Measurements from ENCODE around the gene UPF1. TPM values are rescaled to one million over a fixed set of nuclear protein-coding genes. Genes with fewer than 3 reads are reported as not detected.

UPF1 gene
- total RNA-seq, 1 experiment from 2014 or later: 121 TPM

DNA sequence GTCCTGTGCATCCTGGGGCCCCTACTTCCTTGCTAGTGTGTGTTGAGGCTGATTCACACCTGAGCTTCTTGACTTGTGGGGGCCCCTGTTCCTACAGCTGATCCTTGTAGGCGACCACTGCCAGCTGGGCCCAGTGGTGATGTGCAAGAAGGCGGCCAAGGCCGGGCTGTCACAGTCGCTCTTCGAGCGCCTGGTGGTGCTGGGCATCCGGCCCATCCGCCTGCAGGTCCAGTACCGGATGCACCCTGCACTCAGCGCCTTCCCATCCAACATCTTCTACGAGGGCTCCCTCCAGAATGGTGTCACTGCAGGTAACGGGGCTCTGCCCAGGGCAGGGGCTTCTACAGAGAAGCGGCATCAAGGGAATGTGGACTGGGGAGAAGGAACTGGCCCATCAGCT is 25.5 kb downstream of the UPF1 start:
- DNase-seq (ENCODE audit: low read depth): no peak

DNA sequence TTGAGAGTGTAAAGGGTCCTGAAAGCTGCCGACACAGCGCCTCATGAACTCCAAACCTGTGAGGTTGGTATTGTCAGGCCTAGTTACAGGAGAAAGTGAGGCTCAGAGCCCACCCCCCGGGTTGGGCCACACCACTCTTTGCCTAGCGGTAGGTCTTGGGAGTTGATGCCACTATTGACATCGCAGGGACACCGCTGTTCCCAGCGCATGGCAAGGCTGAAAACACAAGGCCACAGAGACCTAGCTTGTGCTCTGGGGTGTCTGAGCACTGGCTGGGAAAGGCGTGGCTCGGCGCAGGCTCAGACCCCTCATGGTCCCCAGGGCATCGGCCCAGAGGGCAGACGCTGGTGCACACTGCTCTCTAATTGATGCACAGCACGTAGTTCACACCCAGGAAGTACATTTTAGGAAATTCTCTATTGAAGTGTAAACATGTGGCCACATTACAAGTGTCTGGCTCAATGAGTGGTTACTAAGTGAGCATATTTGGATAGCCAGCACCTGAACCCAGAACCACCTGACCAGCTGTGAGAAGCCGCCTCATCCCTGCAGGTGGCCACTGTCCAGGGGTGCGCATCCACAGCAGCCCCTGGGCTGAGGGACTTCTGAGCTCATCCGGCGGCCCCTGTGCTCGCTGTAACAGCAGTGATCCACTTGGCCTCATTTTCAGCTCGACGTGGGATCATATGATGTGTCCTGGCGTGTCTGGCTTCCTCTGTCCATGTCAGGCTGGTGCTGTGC is 27.3 kb downstream of the UPF1 start:
- no peak for DNase-seq (ENCODE audit: low read depth)

DNA sequence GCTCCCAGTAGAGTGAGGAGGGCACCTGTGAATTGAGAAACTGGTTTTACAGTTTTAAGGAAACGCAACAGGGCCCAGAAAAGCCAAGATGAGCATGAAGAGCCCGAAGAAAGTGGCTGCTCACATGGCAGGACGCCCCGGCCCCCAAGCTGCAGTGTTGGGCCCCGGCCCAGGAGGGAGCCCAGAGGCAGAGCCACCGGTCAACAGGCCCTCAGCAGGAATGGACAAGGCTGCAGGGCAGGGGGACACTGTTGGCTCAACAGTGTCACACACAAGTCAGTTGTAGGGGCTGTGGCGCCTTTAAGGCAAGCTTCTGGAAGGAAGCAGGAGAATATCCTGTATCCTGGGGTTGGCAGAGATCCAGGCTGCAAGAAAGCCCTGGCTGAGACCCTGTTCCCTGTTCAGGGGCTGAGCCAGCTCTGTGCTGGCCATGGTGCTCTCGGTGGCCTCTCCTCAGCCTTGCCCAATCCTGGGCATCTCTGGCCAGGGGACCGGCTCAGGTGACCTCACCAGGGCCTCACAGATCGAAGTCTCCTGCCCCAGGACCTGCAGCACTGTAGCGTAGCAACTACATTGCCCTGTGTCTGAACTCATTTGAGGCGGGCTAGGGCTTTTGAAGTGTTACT is 28.0 kb downstream of the UPF1 start:
- DNase-seq (ENCODE audit: low read depth): no peak

DNA sequence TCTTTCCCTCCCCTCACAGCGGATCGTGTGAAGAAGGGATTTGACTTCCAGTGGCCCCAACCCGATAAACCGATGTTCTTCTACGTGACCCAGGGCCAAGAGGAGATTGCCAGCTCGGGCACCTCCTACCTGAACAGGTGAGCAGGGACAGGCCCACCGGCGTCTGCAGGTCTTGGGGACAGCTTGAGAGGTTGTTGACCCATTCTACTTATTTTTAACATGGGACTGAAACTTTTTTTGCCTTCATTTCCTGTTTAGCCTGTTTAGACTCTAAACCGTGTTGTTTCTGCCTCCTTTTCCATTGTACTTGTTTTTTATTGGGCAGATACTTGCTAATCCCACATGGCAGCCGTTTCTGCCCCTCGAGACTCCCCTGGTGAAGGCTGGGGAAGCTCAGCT is 28.5 kb downstream of the UPF1 start:
- DNase-seq (ENCODE audit: low read depth): no peak

DNA sequence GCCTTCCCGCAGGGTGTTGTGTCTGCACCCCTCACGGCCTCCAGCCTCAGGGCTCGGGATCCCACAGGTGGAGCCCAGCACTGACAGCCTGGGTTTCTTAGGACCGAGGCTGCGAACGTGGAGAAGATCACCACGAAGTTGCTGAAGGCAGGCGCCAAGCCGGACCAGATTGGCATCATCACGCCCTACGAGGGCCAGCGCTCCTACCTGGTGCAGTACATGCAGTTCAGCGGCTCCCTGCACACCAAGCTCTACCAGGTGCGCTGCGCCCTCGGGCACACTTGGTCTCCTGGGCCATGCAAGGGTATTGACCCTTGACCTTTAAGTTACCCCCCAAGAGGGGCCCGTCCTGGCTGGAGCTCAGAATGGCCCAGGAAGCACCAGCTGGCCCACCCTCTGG is 29.0 kb downstream of the UPF1 start:
- no peak for DNase-seq (ENCODE audit: low read depth)

DNA sequence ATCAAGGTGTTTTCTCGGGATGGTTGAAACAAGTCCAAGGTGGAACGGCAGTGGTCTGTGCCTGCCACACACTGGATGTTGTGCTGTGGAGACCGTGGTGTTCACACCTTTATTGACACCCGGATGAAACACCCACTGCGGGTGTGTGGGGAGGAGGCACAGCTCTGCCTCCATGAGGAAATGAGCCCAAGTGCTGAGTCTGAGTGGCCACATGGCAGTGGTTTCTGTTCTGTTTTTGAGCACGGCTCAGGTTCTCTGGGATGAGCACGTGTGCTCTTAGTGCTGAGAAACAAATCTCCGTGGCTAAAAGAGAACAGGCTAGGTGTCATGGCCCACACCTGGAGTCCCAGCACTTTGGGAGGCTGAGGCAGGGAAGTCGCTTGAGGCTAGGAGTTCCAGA is 29.5 kb downstream of the UPF1 start:
- no peak for DNase-seq (ENCODE audit: low read depth)

DNA sequence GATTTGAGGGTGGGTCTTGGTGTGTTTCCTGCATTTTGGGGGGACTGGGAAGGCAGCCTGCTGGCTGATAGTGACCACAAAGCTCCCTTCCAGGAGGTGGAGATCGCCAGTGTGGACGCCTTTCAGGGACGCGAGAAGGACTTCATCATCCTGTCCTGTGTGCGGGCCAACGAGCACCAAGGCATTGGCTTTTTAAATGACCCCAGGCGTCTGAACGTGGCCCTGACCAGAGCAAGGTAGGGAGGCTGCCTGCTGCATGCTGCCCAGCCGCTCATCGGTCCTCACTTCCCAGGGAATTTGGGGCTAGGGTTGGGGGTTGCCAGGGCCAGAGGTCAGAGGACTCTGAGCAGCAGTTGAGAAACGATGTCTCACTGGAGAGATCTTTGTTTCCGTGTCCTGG is 30.2 kb downstream of the UPF1 start:
- no peak for DNase-seq (ENCODE audit: low read depth)

DNA sequence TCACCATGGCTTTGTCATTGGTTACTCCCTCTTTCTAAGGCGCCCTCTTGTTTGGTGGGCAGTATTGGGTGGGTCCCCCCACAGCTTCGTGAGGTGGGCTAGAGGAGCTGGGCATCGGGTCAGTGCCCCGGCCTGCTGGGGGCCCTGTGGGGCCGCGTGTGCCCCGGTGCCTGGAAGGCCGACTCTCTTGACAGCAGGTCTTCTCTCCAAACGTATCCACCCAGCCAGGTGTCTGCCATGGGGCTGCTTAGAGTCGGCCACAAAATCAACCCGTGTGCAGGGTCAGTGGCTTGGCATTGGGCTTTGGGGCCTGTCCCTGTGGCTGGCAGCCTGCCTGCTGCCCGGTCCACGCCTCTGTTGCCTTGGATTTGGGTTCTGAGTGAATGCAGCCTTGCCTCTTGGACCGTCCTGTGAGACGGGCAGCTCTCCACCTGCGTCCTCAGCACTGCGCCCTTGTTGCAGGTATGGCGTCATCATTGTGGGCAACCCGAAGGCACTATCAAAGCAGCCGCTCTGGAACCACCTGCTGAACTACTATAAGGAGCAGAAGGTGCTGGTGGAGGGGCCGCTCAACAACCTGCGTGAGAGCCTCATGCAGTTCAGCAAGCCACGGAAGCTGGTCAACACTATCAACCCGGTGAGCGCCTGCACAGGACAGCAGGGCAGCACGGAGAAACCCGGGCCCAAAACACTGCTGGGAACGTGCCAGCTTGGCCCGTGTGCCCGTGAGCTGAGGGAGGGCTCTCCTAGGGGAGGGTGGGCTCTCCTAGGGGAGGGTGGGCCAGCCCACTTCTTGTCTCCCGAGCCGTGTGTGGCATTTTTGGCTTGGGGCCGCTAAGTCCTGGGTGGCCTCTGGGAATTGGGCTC is 31.4 kb downstream of the UPF1 start:
- no peak for DNase-seq (ENCODE audit: low read depth)

DNA sequence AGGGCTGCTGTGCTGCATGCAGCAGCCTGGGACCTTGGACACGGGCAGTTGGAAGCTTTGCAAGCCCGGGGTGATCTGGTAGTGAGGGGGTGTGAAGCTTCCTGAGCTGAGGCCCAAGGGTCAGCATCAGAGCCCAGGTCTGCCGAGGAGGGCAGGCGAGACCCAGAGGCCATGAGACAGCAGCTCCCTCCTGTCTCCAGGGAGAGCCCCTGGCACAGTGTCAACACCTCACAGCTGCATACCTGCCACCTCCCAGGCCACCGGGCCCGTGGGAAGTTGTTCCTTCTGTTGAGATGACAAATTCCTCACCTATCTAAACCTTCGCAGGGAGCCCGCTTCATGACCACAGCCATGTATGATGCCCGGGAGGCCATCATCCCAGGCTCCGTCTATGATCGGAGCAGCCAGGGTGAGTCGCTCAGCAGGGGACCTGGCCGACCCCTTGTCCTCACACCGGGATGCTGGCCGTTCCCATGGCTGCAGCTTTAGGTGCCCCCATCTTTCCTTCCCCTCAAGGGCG is 32.1 kb downstream of the UPF1 start:
- DNase-seq (ENCODE audit: low read depth): no peak

DNA sequence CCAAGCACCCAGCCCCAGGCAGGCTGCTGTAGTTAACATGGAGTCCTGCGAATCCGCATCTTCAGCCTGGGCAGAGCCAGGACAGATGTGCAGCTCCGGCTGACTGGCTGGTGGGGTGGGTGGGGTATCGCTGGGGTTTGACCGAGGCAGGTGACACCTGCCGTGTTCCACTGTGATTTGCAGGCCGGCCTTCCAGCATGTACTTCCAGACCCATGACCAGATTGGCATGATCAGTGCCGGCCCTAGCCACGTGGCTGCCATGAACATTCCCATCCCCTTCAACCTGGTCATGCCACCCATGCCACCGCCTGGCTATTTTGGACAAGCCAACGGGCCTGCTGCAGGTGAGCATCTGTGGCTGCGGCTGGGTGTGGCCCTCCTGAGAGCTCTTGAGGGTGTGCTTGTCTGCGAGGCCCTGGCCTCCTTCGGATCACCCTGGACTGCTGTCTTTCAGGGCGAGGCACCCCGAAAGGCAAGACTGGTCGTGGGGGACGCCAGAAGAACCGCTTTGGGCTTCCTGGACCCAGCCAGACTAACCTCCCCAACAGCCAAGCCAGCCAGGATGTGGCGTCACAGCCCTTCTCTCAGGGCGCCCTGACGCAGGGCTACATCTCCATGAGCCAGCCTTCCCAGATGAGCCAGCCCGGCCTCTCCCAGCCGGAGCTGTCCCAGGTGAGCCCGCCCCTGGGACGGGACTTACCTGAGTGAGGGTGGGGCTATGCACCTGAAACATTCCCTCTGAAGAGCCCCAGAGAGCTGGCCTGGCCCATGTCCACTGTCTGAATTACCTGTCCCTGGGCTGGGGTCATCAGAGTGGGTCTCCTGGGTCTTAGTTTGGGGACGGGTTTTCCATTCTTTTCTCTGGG is 33.6 kb downstream of the UPF1 start:
- DNase-seq (ENCODE audit: low read depth): no peak

DNA sequence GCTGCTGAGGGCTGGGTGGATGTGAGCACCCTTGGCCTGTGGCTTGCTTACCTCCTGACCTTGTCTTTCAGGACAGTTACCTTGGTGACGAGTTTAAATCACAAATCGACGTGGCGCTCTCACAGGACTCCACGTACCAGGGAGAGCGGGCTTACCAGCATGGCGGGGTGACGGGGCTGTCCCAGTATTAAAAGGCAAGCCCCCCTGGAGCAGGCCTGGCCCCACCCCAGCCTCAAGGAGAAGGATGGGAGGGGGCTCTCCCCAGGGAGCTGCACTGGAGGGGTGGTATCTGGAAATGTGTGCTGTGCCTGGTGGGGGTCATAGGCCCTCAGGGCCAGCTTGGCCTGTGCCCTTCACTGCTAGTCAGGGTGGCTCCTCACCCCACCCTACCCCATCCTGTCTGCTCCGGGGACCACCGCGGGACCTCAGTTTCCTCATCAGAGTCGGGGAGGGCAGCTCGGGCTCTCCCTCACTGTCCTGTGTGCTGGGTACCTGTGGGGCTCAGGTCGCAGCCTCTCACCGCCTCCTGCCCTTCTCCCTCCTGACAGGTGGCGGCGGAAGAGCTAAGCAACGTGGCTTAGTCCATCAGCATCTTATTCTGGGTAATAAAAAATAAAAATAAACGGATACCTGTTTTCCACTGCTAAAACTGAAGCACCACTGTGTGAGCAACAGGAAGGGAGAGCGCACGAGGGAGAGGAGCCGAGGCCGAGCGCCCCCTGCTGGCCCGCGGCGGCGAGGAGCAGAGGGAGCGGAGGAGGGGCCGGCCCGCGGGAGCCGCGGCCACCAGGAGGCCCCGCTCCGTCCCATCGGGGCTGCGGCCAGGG is 34.4 kb downstream of the UPF1 start:
- DNase-seq (ENCODE audit: low read depth): peak; percentile 75

DNA sequence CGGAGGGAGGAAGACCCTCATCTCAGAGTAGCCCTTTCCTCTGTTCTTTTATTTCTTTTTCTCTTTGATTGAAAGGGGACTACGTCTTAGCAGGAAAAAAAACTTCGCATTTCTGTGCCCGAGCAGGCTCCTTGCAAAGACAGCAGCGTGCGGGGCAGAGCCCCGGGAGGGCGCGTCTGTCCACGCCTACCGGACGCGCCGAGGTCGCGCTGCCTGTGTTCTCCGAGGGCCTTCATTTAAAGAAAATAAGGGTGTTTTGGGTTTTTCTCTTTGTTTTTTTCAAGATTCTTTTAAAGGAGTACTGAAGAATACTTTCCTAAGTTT is 35.0 kb downstream of the UPF1 start:
- DNase-seq (ENCODE audit: low read depth): no peak

DNA sequence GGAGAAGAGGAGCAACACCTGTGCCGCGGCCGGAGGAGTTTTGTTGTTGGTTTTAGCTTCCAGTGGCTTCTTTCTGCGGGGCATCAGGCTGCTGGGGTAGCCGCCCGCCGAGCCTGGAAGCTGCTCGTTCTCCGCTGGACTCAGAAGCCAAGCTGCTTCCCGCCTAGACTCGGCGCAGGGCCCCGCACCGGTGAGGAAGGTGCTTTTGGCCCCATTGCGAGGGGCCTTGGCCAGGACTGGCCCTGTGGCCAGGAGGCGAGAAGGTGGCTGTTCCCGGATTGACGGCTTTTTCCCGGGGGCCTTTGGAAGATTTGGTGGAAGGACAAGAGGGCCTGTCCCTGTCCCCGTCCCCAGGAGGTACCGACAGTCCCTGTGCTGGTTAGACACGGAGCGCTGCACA is 35.4 kb downstream of the UPF1 start:
- no peak for DNase-seq (ENCODE audit: low read depth)

DNA sequence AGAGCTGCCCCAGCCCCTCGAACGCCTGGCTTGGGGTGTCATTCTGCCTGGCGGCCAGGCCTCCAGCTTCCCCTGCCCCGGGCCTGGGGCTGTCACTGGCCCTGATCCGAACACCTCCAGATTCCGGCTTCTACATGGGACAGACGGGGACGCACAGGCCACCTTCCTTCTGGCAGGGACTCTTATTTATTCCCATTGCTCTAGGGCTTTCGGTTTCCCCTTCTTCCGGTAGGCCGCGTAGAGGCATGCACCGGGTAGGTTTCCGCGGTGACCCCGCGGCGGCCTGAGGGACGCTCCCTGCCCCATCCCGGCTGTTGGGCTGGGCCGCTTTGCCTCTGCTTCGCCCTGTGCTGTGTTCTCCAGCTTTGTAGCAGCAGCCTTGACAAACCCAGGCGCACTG is 36.0 kb downstream of the UPF1 start:
- no peak for DNase-seq (ENCODE audit: low read depth)

DNA sequence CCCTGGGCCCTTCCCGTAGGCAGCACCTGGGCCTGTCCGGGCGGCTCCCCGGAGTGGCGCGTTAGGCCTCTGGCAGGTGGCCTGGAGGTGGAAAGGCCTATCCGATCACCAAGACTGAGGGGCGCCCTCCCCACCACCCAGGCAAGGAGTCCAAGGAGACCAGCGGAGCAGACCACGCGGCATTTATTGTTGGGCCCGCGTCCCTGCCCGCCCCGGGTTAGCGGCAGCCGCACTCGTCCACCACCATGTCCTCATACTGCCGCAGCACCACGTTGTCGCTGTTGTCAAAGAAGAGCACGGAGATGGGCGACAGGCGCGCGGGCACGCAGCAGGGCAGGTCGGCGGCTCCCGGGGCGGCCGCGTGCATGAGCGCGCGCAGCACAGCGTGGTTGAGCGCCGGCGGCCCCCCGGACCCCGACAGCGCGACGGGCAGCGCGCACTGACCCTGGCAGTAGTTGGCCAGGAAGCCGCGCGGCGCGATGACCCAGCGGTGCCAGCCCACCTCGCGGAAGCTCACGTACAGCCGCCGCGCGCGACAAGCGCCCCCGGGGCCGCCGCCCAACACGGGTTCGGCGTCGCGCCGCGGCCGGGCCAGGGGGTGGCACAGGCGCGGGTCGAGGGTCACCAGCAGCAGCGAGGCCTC is 36.7 kb downstream of the UPF1 start:
- DNase-seq (ENCODE audit: low read depth): no peak

DNA sequence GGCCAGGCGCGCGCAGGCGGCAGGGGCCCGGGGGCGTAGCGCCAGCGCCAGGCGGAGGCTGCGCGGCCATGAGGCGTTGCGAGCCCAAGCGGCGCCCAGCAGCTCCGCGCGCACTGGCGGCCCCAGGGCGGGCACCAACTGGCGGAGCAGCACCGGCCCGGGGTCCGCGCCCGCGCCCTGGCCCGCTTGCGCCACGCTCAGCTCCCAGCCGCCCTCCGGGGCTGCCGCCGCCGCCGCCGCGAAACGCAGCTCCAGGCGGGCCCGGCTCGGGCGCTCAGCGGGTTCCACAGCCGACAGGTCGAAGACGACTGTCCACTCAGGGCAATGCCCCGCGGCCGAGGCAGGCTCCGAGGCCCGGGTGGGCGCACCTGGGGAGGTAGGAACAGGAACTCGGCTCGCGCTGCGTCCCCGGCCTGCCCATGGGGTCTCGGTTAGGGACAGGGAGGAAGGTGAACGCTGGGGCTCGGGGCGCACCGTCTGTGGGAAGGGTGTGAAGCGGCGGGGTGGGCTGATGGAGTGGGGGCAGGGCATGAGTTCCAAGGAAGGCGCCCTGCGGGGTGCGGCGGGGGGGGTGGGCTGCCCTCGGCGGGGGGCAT is 37.4 kb downstream of the UPF1 start:
- DNase-seq (ENCODE audit: low read depth): no peak

DNA sequence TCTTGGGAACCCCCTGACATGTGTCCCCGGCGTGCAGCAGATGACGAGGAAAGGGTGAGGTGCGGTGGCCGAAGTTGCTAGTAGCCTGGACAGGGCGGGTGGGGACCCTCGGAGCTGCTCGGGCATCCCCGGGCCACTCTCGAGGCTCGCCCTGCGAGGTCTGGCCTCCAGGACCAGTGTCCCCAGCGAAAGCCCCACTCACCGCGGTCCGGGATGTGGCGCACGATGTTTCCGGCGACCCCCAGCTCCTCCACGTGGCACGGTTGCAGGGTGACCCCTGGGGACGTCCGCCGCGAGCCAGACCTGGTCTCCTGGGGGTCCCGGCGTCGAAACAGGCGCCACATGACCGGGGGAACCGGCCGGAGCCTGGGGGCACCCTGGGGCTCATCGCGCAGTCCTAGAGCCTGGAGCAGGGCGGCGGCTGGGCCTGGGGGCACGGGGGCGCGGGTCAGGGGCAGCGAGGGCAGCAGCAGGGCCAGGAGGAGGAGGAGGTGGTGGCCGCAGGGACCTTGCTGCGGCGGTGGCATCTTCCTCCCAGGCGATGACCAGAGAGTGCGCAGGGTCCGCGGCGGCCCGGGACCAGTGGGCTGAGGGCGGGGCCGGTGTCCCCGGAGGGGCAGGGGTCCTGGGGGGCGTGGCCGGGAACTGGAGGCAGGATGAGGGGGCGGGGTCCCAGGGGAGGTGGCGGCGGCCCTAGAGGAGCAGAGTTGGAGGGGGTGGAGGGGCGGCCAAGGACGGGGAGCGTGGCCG is 38.2 kb downstream of the UPF1 start:
- DNase-seq (ENCODE audit: low read depth): no peak

DNA sequence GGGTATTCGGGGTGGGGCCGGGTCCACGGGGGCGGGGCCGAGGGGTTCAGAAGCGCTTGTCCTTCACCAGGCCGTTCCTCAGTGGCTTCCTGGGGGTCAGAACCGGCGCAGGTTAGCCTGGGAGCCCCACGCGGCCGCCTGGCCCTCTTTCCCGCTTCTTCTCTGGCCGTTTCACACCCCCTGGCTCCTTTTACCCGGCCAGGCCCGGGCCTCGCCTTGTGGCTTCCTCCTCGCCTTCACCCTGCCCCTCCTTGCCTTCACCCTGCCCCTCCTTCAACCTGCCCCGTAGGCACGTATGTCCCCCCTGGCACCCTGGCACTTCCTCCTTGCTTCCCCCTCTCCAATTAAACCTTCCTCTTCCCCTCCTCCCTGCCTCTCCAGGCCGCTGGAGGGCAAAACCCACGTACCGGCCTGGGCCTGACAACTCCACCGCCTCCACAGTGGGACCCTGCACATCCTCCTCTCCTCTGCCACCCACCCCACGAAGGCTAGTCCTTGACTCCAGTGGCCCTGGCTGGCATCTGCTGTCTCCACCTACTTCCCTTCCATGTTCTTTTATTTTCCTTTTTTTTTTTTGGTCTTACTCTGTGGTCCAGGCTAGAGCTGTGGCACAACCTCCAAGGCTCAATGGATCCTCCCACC is 38.9 kb downstream of the UPF1 start:
- DNase-seq (ENCODE audit: low read depth): no peak

DNA sequence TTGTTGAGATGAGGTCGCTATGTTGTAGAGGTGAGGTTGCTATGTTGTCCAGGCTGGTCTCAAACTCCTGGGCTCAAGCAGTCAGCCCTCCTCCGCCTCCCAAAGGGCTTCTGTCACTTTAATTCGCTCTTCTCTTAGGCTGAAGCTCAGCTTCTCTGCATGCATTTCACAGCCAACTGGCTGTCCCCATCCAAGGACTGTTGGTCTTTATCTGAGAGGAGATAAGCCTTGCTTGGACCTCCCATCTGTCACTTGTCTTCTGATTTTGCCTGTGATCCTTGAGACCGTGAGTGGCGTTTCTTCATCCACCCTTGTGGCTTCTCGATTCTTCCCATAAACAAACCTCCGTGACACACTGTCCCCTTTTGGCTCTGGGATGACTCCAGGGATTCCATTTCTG is 39.8 kb downstream of the UPF1 start:
- DNase-seq (ENCODE audit: low read depth): no peak

Data from Daoy (cell line).